Measurements from ENCODE around the gene DCBLD1. TPM values are rescaled to one million over a fixed set of nuclear protein-coding genes. Genes with fewer than 3 reads are reported as not detected.

DCBLD1 gene
- total and polyA plus RNA-seq, 2 donors (not counting 1 experiment from before 2014, with no cell fraction given), result 35.2 to 44.4 TPM

DNA sequence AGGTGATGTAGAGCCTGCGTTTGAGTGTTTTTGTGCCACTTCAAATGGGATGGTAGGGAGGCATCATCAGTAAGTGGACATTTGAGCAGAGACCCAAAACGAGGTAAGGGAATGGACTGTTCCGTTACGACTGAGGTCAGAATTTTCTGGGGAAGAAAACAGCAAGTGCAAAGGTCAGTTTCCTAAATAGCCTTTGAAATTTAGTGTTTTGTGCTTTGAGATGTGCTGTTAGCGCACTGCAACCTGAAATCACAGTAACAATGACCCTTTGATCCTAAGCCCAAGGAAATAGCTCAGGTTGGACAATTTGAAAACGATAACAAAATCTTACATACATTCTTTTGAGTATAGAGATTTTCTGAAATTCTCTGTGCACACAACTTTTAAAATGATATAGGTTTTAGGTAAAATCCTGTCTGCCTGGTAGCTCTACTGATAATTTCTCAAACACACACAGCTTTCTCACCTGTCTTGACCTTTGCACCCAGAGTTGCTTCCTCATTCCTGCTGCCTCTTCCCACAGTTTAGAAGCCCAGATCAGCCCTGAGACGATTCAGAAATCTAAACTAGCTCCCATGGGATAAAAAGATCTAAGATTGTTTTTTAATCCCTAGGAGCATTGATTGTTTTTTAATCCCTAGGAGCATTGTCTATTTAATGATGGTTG is 22.1 kb downstream of the DCBLD1 start:
- no peaks in the 10 kb centered on the region for H4K20me1 ChIP-seq (ENCODE audit: control insufficient read depth, extremely low read depth, insufficient read depth, low read length)
- H2AFZ ChIP-seq (ENCODE audit: low read length), result no peak overlapping the region
- TF ChIP-seq EZH2 (IDR thresholded peaks at IDR 0.05; ENCODE audit: low read length, missing control alignments) (no peak), CTCF (conservative IDR thresholded peaks at IDR 0.05 in 1 of 2, IDR thresholded peaks at IDR 0.05 in 1 of 2; ENCODE audit: low read depth in 1 of 2, low read length in 2 of 2) (no peak)
- H3K27ac ChIP-seq (ENCODE audit: insufficient read depth, low read length), result no peak overlapping the region
- H3K4me3 ChIP-seq (replicated peaks in 1 of 4; ENCODE audit: control extremely low read depth in 1 of 4, insufficient read depth in 1 of 4, low read depth in 3 of 4, low read length in 4 of 4), result no peak overlapping the region
- H3K79me2 ChIP-seq (ENCODE audit: control insufficient read depth, insufficient read depth, low read length), result peaks cover 27% of the 10 kb centered on the region
- no peak overlapping the region for H3K4me2 ChIP-seq (ENCODE audit: extremely low read depth, insufficient read depth, low read length)
- DNase-seq (ENCODE audit: low read depth in 2 of 2), result no peak
- no peaks in the 10 kb centered on the region for H3K27me3 ChIP-seq (ENCODE audit: control insufficient read depth, insufficient read depth, low read length)
- no peak overlapping the region for H3K9ac ChIP-seq (ENCODE audit: insufficient read depth, low read length)
- H3K9me3 ChIP-seq (ENCODE audit: control insufficient read depth, insufficient read depth, low read depth, low read length), result no peaks in the 10 kb centered on the region
- peaks cover 4% of the 10 kb centered on the region for H3K36me3 ChIP-seq (ENCODE audit: control insufficient read depth, insufficient read depth, low read length)
- H3K4me1 ChIP-seq (ENCODE audit: control insufficient read depth, extremely low read depth, insufficient read depth, low read length), result peaks cover 3% of the 10 kb centered on the region

DNA sequence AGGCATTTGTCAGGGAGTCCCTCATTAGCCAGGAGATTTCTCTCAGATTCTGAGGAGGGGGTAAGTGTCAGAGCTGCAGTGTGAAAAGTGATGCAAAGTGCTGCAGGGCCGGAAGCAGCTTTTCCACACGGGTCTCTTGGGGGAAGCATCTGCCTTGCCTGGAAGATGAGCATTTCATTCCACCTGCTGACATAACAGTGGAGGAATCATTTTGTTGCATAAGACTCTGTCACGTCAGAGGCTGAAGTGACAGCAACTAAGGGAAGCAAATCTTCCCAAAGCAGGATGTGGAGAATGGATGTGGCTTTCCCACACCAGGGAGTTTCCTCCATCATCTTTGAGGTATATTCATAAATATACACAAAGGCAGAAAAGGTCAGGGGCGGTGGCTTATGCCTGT is 22.8 kb downstream of the DCBLD1 start:
- Histone ChIP-seq H3K4me2 (ENCODE audit: extremely low read depth, insufficient read depth, low read length) (no peak overlapping the region), H3K36me3 (ENCODE audit: control insufficient read depth, insufficient read depth, low read length) (peaks cover 4% of the 10 kb centered on the region), H3K4me1 (ENCODE audit: control insufficient read depth, extremely low read depth, insufficient read depth, low read length) (peaks cover 3% of the 10 kb centered on the region), H3K79me2 (ENCODE audit: control insufficient read depth, insufficient read depth, low read length) (peaks cover 20% of the 10 kb centered on the region), H3K9ac (ENCODE audit: insufficient read depth, low read length) (no peak overlapping the region), H2AFZ (ENCODE audit: low read length) (no peak overlapping the region), H3K9me3 (ENCODE audit: control insufficient read depth, insufficient read depth, low read depth, low read length) (no peaks in the 10 kb centered on the region), H3K4me3 (replicated peaks in 1 of 4; ENCODE audit: control extremely low read depth in 1 of 4, insufficient read depth in 1 of 4, low read depth in 3 of 4, low read length in 4 of 4) (no peak overlapping the region), H4K20me1 (ENCODE audit: control insufficient read depth, extremely low read depth, insufficient read depth, low read length) (no peaks in the 10 kb centered on the region), H3K27me3 (ENCODE audit: control insufficient read depth, insufficient read depth, low read length) (no peaks in the 10 kb centered on the region), H3K27ac (ENCODE audit: insufficient read depth, low read length) (no peak overlapping the region)
- TF ChIP-seq EZH2 (IDR thresholded peaks at IDR 0.05; ENCODE audit: low read length, missing control alignments), result no peak
- TF ChIP-seq CTCF (conservative IDR thresholded peaks at IDR 0.05 in 1 of 2, IDR thresholded peaks at IDR 0.05 in 1 of 2; ENCODE audit: low read depth in 1 of 2, low read length in 2 of 2), result no peak
- DNase-seq (ENCODE audit: low read depth in 2 of 2), result peak; percentile 44 to 47

- peak; percentile 42 to 92 for DNase-seq (ENCODE audit: low read depth in 2 of 2)
- Histone ChIP-seq H3K79me2 (ENCODE audit: control insufficient read depth, insufficient read depth, low read length) (peaks cover 14% of the 10 kb centered on the region), H4K20me1 (ENCODE audit: control insufficient read depth, extremely low read depth, insufficient read depth, low read length) (no peaks in the 10 kb centered on the region), H2AFZ (ENCODE audit: low read length) (no peak overlapping the region), H3K9me3 (ENCODE audit: control insufficient read depth, insufficient read depth, low read depth, low read length) (no peaks in the 10 kb centered on the region), H3K36me3 (ENCODE audit: control insufficient read depth, insufficient read depth, low read length) (peaks cover 4% of the 10 kb centered on the region), H3K4me1 (ENCODE audit: control insufficient read depth, extremely low read depth, insufficient read depth, low read length) (peaks cover 3% of the 10 kb centered on the region), H3K9ac (ENCODE audit: insufficient read depth, low read length) (no peak overlapping the region), H3K4me2 (ENCODE audit: extremely low read depth, insufficient read depth, low read length) (peak overlapping the region; percentile 5), H3K27ac (ENCODE audit: insufficient read depth, low read length) (no peak overlapping the region), H3K27me3 (ENCODE audit: control insufficient read depth, insufficient read depth, low read length) (no peaks in the 10 kb centered on the region), H3K4me3 (replicated peaks in 1 of 4; ENCODE audit: control extremely low read depth in 1 of 4, insufficient read depth in 1 of 4, low read depth in 3 of 4, low read length in 4 of 4) (no peak overlapping the region)
- TF ChIP-seq EZH2 (IDR thresholded peaks at IDR 0.05; ENCODE audit: low read length, missing control alignments), result no peak
- TF ChIP-seq CTCF (conservative IDR thresholded peaks at IDR 0.05 in 1 of 2, IDR thresholded peaks at IDR 0.05 in 1 of 2; ENCODE audit: low read depth in 1 of 2, low read length in 2 of 2), result no peak
Observed at GRCh38 chr6:117506180-117506835, 23.8 kb downstream of the DCBLD1 start.
